Effector memory CD4-positive, alpha-beta T cell (primary cell): ENCODE data around the gene SIL1.
A peak's percentile ranks its signal among the peaks of the same experiment; 100 is the strongest.

Experiments
- DNase-seq, 3 donors: peaks; one replicate each; pipeline ENCODE4 v3.0.0-alpha.2; 2020
- H3K27ac ChIP-seq: 2 replicates; pipeline ENCODE4 v1.7.0; 2013; ENCODE audit warnings: mild to moderate bottlenecking, low read length, moderate library complexity; ENCODE audit not compliant: insufficient read depth, poor library complexity, severe bottlenecking
- H3K27me3 ChIP-seq: replicated peaks from 2 replicates; pipeline ENCODE4 v1.7.0; 2013; ENCODE audit warnings: mild to moderate bottlenecking, low read length; ENCODE audit not compliant: insufficient read depth, control insufficient read depth, poor library complexity, severe bottlenecking
- H3K36me3 ChIP-seq: 2 replicates; pipeline ENCODE4 v1.7.0; 2013; ENCODE audit warnings: mild to moderate bottlenecking, low read length, moderate library complexity; ENCODE audit not compliant: control insufficient read depth, insufficient read depth
- H3K4me1 ChIP-seq: 2 replicates; pipeline ENCODE4 v1.7.0; 2013; ENCODE audit warnings: low read length, mild to moderate bottlenecking; ENCODE audit not compliant: control insufficient read depth, insufficient read depth, poor library complexity, severe bottlenecking
- H3K4me3 ChIP-seq: 2 replicates; pipeline ENCODE4 v1.7.0; 2013; ENCODE audit warnings: low read length, low read depth, mild to moderate bottlenecking; ENCODE audit not compliant: insufficient read depth, poor library complexity, severe bottlenecking
- H3K9me3 ChIP-seq: 2 replicates; pipeline ENCODE4 v1.7.0; 2013; ENCODE audit warnings: mild to moderate bottlenecking, low read length, moderate library complexity; ENCODE audit not compliant: control insufficient read depth
- total RNA-seq, 3 donors: gene quantifications; one replicate each; lab custom pipeline; 2026; lab: John Stamatoyannopoulos, UW

The SIL1 gene
- total RNA-seq, result 10.5 to 14.1 (median 11.1) reads per million in 3 donors

- H3K4me1 ChIP-seq, result peaks cover 6% of the 10 kb centered on the region
- DNase-seq, result peak; percentile 92 to 95 (median 94)
Measured at GRCh38 chr5:139197710-139198669, at the start of gene SIL1. TSS of gene SIL1 (minus strand) at chr5:139198368. CDS start at chr5:139127843, 70,525 bp downstream.

GRCh38 chr5:139246394-139246793, 48.2 kb upstream of the SIL1 start:
- no peak for DNase-seq
- Histone ChIP-seq H3K9me3 (no peaks in the 10 kb centered on the region), H3K4me1 (no peaks in the 10 kb centered on the region), H3K36me3 (no peaks in the 10 kb centered on the region), H3K27ac (no peak overlapping the region), H3K4me3 (no peak overlapping the region), H3K27me3 (no peaks in the 10 kb centered on the region)

More at GRCh38 chr5:139197710-139198669, at the start of gene SIL1:
- H3K27me3 ChIP-seq, result no peaks in the 10 kb centered on the region
- peak within 1 kb of the TSS; percentile 65 for H3K4me3 ChIP-seq
- H3K36me3 ChIP-seq, result no peaks in the 10 kb centered on the region
- peak within 1 kb of the TSS; percentile 85 for H3K27ac ChIP-seq
- H3K9me3 ChIP-seq, result no peaks in the 10 kb centered on the region

- Histone ChIP-seq H3K27ac (no peak overlapping the region), H3K4me1 (no peaks in the 10 kb centered on the region), H3K9me3 (no peaks in the 10 kb centered on the region), H3K36me3 (no peaks in the 10 kb centered on the region), H3K4me3 (no peak overlapping the region), H3K27me3 (no peaks in the 10 kb centered on the region)
- DNase-seq, result no peak
Measured at GRCh38 chr5:139245637-139246339, 47.6 kb upstream of the SIL1 start.

- Histone ChIP-seq H3K27me3 (no peaks in the 10 kb centered on the region), H3K4me1 (no peaks in the 10 kb centered on the region), H3K4me3 (no peak overlapping the region), H3K9me3 (no peaks in the 10 kb centered on the region), H3K27ac (no peak overlapping the region), H3K36me3 (no peaks in the 10 kb centered on the region)
- DNase-seq, result no peak
Measured at GRCh38 chr5:139243425-139243970, 45.3 kb upstream of the SIL1 start.

- H3K9me3 ChIP-seq, result no peaks in the 10 kb centered on the region
- H3K27me3 ChIP-seq, result no peaks in the 10 kb centered on the region
- no peak for DNase-seq
- no peaks in the 10 kb centered on the region for H3K4me1 ChIP-seq
- H3K27ac ChIP-seq, result no peak overlapping the region
- H3K36me3 ChIP-seq, result no peaks in the 10 kb centered on the region
- H3K4me3 ChIP-seq, result no peak overlapping the region
Measured at GRCh38 chr5:139241139-139241538, 43.0 kb upstream of the SIL1 start.

- Histone ChIP-seq H3K27me3 (no peaks in the 10 kb centered on the region), H3K9me3 (no peaks in the 10 kb centered on the region), H3K4me1 (no peaks in the 10 kb centered on the region), H3K27ac (no peak overlapping the region), H3K36me3 (no peaks in the 10 kb centered on the region), H3K4me3 (no peak overlapping the region)
- no peak for DNase-seq
Measured at GRCh38 chr5:139236479-139236878, 38.3 kb upstream of the SIL1 start.

GRCh38 chr5:139232147-139232724, 34.1 kb upstream of the SIL1 start:
- H3K36me3 ChIP-seq, result no peaks in the 10 kb centered on the region
- H3K9me3 ChIP-seq, result no peaks in the 10 kb centered on the region
- no peak for DNase-seq
- H3K4me3 ChIP-seq, result no peak overlapping the region
- H3K27ac ChIP-seq, result no peak overlapping the region
- H3K4me1 ChIP-seq, result no peaks in the 10 kb centered on the region
- no peaks in the 10 kb centered on the region for H3K27me3 ChIP-seq

GRCh38 chr5:139228201-139228803, 30.1 kb upstream of the SIL1 start:
- no peaks in the 10 kb centered on the region for H3K27me3 ChIP-seq
- no peaks in the 10 kb centered on the region for H3K36me3 ChIP-seq
- H3K9me3 ChIP-seq, result no peaks in the 10 kb centered on the region
- no peak overlapping the region for H3K27ac ChIP-seq
- DNase-seq, result no peak
- no peak overlapping the region for H3K4me3 ChIP-seq
- no peaks in the 10 kb centered on the region for H3K4me1 ChIP-seq

GRCh38 chr5:139226131-139226530, 28.0 kb upstream of the SIL1 start:
- H3K4me1 ChIP-seq, result no peaks in the 10 kb centered on the region
- H3K4me3 ChIP-seq, result no peak overlapping the region
- no peaks in the 10 kb centered on the region for H3K27me3 ChIP-seq
- no peak overlapping the region for H3K27ac ChIP-seq
- DNase-seq, result no peak
- H3K36me3 ChIP-seq, result no peaks in the 10 kb centered on the region
- H3K9me3 ChIP-seq, result no peaks in the 10 kb centered on the region
